GM18858 (cell line): Measurements from ENCODE around the gene ELAVL2.

Source experiments
- ATAC-seq: cut with Tn5 transposase; IDR thresholded peaks from one replicate; pipeline ENCODE4 v1.9.1; 2021; ENCODE audit not compliant: unreplicated experiment

The ELAVL2 gene

DNA sequence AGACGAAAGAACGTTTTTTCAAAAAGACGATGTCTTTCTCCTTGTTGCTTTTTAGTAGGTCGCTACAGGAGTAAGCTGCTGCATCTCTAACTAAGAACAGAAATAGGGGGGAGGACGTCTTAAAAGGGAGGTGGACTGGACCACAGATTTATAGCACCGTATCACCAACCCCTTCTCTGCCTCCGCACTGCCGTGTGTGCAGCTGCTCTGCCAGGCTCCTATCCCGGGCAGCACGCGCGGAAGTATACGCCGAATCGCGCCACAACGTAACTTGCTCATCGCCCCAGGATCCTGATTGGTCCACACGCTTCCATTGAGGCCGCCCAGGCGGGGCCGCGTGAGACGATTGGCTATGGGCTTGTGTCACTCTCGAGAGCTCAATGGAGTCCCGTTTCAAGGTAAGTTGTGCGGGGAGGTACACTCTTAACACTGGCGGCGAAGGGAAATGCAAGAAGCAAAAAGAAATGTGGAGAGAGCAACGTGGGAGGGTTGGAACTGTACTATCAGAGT, at the start of gene ELAVL2:
Gene ELAVL2 (minus strand): TSS at position 121 of the 510 bp plus-strand sequence. CDS start 64,006 bp downstream, outside the sequence.
- peak; percentile 63 for ATAC-seq

DNA sequence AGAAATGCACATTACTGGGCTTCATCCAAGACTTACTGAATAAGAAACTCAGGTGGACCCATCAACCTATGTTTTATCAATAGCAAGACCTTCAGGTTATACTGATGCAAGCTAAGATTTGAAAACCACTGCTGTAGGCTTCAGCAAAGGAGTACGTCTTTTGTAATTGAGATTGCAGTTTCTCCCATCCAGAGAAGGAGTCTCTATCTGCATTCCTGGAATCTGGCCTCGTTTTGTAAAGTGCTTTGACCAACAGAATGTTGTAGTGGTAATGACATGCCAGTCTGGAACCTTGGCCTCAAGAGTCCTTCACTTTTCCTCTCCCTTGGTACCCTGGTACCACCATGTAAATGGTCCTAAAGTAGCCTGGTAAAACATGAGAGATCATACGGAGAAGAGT, 32.2 kb upstream of the ELAVL2 start:
- no peak for ATAC-seq

DNA sequence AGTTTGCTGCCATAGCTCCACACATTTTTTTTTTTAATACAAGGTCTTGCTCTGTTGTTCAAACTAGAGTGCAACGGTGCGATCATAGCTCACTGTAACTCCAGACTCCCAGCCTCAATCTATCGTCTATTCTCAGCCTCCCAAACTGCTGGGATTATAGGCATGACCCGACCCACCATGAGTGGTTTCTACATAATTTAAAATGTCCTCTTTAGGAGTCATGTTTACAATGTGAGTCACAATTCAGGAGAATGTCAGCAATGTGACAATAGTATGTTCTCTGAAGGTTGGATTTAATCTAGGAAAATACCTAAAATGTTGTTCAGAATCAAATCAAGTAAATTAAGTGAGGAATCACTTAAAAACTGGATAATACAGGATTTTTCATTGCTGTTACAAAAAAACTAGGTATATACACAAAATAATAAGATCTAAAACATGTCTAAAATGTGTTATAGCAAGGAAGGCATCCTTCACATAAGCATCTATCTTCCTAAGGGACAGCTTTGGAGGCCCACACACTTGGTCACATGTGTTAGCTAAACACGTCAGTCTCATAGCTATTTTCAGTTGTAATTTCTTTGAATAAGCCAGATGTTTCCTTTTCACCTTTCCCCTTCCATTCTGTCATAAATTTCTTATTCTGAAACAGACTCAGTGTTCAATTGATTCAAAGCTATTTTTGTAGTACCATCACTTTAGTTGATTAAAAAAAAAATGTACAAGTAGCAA, 30.0 kb upstream of the ELAVL2 start:
- ATAC-seq, result no peak

DNA sequence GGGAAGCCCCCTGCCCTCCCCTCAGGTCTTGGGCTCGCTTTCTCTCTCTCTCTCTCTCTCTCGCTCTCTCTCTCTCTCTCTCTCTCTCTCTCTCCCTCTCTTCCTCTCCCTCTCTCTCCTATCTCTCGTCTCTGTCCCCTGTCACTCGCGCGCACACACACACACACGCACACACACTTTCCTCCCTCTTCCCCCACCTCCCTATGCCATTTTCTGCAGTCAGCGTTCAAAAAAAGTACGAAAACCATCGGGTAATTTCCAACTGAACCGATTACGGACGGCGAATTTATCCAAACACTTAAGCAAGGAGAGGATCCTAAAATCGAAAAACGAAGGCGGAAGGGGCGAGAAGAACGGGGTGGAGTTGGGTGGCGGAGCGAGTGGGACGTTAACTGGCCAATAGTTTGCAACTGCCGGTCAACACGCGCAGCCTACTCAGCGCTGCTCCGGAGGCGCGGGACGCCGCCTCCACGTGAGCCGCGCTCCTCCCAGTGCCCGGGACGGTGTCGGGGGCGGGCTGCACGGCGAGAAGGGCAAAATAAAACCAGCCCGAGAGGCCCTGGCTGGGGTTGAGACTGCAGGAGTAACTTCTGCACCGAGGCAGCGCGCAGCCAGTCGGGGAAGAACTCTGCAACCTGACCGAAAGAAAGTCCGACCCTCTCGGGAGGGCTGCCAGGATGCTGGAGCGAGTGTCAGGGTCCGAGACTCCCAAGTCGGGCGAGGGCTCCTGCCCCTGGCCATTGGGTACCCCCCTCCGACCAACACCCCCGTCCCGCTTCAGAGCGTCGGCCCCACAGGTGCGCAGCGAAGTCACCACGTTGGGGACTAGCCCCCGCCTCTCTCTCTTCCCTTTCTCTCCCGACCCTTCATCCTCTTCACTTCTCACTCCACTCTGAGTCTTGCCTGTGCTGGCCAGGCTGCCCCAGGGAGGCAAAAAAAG, 24.9 kb upstream of the ELAVL2 start:
- no peak for ATAC-seq

DNA sequence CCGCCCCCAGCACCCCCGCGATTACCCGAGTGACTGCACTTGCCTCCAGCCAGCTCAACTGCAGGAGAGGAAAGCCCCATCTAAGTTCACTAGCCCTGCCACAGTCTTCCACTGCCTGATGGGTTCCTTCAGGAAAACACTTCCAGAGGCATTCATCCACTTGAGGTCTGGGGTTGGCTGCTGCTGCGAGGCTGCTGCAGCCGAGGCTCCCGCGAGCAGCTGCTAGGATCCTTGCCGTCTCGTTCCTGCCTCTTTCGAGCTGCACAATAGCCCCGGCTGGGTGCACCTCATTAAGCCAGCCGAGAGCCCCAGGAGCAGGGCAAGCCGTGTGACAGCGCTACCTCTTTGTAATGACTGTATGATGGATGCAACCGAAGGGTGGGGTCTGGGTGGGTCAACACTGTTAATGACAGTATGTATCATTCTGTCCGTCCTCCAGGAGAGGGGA, 24.2 kb upstream of the ELAVL2 start:
- no peak for ATAC-seq

DNA sequence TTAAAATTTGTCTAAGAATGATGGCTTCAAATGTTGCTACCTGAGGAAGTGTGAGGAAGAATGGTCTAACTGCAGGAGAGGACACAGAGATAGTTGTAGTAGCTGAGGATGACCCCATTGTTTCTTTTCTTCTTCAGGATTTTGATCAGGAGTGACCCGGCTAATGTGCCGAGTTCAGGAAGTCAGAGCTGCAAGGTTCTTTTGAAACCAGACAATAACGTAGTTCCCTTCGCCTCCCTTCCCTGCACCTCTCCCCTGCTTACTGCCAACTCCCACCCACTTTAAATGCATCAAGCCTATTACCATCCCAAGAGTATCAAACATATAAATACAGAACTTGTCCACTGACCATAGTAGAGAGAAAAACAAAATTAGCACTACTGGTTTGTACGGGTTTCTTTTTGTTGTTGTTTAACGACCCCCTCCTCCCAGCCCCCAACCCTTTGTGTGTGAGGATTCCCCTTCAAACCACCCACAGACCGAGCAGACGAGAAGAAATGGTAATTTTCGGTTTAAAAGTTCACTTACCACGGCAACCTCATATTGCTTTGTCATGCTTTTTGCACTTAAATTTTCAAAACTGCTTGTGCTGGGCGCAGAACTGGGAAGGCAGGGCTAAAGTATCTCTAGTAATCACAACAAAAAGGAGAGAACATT, 23.5 kb upstream of the ELAVL2 start:
- ATAC-seq, result no peak

DNA sequence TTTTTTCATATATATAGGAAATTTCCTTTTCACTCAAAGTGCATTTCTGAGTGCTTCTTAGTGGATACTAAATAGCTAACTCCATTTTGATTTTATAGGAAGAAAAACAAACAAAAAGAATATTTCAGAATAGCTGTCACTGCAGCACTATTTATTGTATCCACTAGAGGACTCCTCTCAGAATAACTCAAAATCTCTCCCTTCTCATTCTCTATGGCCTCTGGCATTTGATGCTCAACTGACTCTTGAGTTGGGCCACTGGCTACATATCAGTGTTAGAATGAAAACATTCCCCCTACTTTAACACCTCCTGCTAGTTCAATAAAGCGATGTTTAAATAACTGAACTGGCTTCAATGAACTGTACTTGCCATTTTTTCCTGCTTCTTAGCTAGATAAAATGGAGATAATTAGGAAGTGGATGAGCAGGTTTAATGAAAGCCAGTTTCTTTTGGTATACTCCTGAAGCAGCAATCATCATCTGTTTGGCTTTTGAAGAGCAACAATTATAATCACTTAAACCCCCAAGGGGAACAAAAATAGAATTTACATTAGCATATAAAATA, 16.6 kb upstream of the ELAVL2 start:
- no peak for ATAC-seq

DNA sequence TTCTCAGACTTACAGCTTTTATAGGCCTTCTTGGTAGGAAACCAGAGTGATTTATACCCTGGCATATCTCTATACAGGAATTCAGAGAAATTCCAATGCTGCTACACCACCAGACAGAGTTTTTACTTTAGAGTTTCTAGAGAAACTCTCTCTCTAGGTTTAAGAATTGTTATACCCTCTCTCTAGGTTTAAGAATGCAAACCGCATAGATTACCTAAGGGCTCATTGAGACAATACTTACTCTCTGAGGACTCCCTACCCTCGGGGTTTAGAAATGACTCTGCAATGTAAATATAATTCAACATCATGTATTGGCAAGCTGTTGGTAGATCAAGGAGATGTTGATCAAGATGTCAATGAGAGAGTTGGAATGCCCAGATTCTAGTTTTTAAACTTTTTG, 15.3 kb upstream of the ELAVL2 start:
- no peak for ATAC-seq

DNA sequence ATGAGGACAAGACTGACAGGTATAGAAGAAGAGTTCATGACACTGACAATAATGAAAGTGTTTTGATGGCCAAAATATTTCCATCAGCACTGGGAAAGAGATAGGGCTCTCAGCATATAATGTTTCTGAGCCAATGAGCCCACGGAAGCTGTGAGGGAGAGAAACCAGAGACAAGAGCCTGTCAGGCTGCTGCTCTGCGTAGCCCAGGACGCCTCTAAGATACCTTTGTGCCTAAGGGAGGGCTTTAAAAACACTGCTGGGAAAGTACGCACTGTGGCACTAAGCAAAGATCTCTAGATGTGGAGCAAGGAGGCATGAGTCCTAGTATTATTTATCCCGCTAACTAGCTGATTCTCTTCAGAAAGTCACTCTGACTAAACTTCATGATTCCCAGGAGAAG, 11.0 kb upstream of the ELAVL2 start:
- no peak for ATAC-seq

DNA sequence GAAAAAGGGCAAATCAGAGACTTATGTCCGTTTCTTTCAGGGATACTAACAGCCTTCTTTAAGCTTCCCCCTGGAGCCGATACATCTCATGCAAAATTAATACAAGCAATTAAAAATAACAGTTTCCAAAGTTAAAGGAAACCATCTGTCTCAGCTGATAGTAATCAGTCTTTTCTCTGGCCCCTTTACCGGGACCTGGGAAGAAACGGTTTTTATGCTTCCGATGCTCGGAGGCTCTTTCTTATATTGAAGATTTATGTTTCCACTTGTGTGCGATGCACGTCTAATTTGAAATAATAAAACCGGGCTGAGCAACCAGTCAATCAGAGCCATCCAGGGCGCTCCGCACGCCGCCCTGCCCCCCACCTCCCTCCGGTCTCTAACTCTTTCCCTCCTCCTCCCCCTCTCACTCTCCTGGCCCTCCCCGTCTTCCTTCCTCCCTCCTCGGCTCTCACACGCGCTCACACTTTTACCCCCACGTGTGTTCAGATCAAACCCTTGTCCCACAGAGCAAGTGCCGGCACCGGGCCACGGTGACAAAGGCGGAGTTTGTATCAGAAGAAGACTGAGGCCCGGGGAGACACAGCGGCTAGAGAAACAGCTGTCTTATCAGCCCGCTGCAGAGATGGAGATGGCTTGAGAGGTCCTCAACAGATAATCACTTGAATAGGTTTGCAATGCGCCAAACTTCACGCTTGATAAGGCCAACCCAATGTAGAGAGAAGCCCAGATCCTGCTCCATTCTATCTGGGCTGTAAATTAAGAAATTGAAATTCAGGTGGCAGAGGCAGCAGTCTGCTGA, 5.1 kb upstream of the ELAVL2 start:
- ATAC-seq, result no peak

DNA sequence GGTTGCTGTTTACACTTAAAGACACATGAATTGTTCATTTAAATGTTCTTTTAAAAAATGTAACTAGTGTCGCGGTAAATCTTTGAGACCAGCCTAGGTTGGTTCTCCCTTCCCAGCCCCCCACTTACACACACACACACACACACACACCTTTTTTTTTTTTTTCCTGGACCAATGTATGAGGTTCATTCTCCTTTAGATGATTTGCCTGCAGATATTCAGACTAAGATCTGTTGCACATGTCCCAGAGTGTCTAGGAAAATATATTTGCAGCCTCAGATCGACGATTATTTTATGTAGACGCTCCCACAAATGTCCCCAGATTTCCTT, 4.4 kb upstream of the ELAVL2 start:
- ATAC-seq, result no peak

DNA sequence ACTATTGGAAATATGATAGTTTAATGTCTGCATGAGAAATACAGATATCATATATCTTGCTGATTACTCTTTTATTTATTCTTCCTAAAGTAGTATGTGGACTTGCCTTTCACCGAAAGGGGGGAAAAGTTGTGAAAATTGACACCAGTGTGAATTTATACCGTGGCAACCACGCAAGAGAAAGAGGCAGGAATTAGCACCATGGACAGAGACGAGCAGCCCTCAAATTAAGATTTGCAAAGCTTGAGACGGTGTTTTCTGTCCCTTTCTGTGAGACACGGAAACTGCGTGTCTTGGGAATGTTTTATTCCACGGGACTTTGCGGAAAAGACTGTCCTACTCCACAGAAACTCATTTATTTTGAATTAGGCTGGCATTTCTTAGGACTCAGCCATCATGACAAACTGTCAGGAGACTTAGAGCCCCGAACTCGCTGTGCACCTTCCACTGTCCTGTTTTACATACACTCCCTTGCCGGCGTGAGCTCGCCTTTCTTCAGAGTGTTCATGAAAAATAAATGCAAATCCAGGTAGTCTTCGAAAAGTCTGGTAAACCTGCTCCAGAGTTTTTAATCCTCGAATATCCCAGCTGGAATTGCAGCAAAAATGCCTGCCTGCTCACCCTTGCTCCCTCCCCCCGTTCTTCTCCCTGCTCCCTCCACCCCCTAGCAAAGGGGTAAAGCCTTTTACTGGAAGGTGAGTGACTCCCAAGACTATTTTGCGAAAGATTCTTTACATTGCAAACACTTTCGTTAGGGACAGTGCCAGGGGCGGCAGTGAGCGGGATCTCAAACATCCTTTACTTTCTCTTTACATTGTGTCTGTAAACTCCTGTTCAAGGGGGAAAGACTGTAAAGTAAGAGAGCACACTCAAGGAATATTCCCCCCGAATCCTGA, 3.8 kb upstream of the ELAVL2 start:
- ATAC-seq, result no peak

DNA sequence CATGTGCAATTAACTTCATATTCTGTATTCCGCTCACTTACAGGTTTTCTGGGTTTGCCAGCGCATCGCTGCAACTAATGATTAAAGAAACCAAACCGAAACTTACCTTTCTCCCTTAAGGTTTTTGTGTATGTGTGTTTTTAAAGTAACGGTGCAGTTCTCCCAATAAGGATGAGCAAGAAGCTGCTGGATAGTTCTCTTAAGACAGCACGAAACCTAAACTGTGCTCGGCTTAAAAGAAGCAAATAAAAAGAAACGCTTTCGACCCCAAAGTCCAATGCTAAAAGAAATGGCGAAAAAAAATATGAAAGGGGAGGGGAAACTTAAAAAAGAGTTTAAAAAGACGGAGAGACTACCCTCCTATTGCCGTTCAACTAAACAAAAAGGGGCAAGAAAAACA, 340 bp downstream of the ELAVL2 start:
- no peak for ATAC-seq

DNA sequence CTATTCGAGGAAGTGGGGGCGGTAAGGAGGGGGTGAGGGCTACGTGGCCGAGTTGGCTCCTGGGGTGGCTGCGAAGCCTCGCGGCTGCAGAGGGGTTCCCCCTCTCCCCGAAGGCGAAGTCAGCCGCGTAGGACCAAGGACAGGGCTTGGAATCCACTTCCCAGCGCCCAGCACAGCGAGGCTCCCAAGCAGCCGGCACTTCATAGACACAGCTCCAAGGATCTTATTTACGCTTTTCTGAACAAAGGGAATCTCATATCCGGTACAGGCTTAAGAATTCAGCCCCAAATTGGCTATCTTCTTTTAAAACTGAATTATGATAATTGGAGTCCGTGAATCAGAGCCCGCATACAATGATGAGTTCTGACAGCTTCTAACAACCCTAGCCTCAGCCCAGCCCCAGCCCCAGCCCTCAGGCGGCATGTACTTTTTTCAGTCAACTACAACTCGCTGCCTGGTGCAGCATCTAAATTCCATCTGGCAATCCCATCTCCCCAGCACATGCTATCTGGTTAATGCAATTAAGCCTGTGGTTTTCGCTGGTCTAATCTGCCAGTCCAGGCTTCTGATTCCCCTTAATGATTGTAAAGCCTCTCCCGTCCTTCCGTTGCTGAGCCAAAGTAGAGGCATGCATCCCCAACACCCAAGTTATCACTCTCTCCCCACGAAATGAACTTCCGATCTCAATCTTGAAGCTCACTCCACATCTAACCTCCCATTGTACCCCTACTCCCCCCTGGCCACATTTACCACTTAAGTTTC, 1.0 kb downstream of the ELAVL2 start:
- ATAC-seq, result no peak

DNA sequence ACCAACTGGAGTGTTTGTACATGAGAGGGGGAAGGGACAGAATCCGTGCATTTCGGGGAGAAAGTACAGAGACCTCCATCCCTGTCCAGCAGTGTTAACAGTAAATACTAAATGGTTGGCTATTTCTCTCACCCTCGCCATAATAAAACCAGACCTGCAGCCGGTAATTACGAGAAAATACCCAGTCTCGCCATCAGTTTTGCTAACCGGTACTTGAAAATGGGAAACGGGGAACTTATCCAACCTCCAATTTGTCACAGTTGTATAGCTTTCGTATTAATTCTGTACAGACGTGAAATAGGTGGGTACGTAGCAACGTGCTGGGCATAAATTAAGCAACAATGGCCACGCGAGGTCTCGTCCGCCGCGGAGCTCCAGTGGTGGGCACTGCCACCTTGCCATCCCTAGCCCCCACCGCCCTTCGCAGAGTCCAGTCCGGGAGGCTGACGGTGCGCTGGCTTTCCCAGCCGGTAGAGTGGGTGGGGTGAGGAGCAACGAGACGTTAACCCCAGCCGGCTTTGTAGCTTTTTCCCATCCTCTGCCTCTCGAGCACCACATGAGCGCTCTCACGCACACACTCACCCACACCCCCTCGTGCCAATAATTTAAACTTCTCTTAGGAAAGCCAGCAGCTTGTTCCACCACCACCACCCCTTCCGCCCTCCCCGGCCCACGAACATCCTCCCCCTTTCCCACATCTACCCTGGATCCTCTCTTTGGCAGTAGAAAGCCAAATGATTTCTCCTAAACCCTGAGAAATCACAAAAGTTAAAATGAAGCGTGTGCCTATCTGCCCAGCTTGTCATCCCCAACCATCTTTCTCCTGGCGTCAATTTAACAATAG, 1.8 kb downstream of the ELAVL2 start:
- no peak for ATAC-seq

DNA sequence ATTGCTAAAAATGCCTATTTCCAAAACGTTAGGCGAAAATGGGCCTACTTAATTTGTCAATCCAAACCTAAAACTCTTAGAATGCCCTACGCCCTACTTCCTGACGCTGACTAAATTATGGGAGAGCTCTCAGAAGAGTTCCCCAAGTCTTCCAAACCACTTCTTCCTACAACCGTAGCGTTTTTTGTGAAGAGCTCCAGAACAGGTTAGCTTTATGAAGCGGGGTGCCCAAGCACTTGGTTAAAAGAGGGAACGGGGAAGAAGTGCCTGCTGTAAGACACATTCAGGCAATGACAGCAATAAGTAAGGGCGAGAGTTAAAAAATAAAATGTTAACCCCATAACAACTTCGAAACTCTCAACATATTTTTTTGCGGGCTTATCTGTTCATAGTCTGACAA, 2.8 kb downstream of the ELAVL2 start:
- ATAC-seq, result no peak

DNA sequence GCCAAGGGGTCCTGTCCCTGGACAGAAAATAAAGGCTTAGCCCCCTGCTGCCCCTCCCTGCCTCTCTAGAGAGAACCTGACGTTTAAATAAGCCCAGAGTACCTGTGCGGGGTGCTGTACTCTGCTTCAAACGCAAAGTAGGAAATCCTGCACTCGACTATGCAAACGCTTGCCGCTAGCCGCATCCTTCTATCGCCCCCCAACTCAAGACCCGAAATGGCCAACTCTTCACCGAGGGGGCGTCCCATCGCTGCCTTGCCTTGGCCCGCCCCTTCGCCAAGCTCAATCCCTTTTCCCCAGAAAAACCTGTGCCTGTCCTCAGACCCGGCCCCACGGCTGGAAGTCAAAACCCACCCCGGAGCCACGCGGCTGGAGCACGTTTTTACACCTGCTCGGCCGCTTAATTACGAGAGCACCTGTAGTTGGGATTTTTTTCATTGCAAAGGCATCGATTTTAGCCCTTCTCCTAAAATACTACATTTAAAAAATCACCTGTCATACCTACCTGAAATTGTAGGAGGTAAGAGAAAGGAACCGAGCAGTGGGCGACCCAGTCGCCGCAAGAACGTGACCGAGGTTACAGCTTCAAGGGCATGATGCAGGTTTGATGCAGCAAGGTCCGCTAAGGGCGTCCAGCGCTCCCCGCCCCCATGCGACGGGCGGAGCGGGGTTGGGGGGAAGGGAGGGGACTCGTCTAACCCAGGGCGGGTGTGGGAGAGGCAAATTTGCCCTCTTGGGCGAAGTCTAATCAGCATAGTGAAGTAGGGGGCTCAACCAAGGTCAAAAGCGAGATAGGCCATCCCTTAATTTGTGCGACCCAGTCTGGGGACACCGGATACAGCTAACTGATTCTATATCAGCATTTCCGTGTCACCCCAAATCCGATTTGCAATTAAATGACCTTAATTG, 3.5 kb downstream of the ELAVL2 start:
- no peak for ATAC-seq
